ENCODE data around the gene IRF2BPL.
A peak's percentile ranks its signal among the peaks of the same experiment; 100 is the strongest.

The IRF2BPL gene

DNA sequence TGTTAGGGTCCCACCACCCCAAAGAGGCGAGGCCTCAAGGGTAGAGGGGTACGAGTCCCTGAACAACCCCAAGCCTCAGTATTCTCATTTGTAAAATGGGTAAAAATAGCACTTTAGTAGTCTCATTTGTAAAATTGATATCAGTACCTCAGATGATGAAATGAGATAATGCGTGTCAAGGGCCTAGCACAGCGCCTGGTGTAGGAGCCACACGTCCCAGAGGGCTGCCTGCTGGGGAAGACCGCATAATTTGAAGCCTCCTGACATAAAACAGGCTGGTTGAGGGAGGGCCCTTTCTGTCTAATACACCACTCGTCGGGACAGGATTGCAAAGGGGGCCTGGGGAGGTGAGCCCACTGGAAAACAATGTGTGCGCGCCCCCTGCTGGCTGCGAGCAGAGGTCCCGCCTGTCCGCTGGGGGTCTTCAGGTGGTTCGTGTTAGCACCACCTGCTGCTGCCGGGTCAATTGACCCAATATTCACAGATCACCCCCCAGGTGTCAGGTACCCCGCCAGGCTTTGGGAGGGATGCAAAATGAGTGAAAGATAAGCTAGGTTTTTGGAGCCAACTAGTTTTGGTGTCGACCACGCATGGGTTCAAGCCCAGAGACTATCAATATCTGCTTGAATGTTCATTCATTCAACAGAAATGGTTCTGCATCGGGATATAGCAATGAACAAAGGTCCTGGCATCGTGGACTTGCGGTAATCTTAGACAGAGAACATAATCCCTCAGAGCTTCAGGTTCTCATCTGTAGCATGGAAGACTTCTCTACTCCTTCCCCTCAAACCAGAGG is 24.7 kb upstream of the IRF2BPL start:
- DNase-seq, result no peak

DNA sequence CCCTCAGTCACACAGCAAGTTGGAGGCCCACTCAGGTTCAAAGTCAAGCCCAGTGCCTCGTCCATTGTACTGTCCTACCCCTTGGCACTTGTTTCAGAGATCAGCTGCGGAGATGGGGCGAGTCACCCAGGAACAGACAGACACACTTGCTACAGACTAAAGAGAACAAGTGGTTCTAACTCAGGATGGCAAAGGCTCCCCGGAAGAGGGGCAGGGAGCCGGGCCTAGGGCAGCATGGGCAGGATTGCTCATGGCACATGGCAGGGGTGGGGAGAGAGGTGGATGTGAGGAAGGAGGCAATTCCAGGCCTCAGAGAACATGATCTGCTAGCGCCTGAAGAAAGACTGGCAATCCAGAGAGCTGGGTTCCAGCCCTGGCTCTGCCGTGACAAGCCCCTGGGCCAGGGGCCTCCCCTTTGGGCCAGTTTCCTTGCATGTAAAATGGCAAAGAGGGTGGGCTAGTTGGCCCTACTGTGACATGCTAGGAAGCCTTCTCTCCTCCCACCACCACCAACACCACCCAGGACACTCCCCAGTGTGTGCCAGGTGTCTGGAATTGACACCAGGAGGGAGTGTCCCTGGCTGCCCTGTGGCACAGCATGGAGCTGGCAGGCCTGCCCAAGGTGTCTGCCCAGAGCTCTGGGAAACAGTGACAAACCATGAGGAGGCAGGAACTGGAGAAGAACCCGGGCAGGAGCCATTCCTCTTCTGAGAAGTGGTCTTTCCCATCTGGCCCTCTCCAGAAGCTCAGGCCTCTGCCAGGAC is 24.0 kb upstream of the IRF2BPL start:
- DNase-seq, result no peak

DNA sequence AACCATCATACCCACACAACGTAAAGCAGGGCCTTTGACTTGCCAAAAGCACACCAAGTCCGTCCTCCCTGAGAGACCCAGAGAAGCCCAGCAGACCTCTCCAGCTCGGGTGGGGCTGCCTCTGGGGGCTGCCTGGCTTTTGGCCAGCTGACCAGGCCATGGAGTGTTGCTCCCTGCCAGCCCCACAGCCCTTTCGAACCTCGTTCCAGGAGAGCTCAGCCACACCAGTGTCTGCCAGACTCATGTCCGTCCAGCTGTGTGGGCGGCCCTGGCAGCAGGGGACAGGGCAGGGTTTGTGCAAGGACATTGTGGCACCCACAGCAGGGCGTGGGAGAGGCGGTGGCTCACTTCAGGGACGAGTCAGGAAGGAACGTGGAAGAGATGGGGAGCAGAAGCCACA is 22.6 kb upstream of the IRF2BPL start:
- DNase-seq, result no peak

DNA sequence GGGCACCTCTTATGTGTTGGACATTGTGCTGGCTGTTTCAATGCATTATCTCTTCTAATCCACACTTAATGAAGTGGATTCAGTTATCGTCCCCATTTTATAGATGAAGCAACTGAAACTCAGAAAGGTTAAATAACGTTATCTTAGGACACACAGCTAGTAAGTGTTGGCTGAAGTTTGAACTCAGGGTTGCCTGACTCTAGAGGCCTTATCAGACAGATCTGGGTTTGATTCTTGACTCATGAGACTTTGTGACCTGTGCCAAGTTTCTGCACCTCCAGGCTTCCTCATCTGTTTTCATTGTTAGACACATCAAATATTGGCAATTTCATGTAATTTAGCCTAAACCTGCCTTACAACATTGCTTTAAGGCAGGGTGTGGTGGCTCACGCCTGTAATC is 18.2 kb upstream of the IRF2BPL start:
- DNase-seq, result no peak

DNA sequence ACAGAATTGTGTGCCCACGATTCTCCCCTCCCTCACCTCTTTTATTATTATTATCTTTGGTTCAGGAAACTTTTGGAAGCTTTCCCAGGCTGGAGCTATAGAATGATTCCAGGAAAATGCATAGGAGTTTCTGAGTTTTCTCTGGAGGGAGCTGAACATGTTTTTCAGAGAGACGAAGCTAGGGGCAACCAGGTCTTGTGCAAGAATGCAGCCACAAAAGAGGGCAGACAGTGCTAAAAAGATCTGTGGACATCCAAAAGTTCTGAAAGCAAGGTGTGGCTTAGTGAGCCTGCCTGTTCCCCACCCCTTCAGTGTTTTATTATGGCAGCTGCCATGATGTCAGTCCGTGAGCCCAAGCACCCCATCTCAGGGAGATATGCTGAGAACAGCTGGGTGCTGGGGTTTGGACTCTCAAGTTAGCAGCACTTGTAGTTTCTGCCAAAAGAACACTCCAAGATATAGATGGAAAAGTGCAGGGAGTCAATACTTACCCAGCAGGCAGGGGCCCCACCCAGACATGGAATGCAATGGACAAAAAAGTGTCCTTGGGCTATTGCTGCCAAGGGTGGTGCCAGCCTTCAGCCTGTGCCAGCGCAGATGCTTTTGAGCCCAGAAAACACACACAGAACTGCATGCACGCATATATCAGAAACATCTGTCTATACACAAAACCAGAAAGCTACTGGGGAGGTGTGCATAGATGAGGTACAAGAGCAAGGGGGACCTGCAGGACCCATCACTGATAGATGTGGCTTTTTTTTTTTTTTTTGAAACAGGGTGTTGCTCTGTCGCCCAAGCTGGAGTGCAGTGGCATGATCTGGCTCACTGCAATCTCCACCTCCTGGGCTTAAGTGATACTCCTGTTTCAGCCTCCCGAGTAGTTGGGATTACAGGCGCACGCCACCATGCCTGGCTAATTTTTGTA is 17.0 kb upstream of the IRF2BPL start:
- no peak for DNase-seq

DNA sequence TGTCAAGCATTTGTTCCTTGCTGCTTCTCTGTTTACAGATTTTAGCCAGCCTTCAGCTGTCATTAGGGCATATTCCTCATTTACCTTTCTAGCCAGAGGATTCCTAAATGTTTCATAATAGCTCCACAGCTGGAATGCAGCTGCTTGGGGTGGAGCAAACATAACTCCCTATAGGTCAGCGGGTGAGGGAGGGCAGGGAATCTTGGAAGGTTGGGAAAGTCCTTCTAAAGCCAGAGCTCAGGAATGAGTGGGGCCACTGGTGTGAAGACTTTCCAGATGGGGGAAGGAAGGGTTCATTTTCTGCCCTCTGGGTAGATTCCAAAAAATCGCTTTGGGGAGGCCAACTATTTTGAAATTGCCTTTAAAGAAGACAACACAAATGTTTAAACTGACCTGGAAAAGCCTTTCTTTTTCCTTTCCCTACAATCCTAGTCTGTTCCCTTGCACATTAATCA is 16.3 kb upstream of the IRF2BPL start:
- peak; percentile 47 for DNase-seq

DNA sequence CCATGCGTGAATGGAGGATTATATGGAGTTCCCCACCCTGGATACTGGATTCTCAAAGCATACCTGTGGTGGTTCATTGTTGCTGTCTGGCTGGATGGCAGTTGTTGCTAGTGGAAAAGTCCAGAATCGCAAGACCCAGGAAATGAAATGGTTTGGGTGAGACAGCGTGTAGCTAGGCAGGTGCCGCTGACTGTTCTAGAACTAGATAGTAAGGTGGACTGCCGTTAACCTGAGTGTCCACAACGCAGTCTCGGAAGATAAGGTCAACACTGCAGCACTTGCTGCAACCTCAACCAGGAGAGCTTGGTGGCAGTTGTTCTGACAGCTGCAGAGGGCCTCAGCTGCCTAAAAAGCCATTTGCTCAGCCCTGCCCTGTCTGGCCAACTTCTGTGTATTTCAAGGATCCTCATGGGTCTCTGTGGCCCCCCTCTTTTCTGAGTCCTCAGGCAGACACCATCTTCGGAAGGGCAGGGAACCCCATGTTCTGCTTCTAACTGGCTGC is 15.5 kb upstream of the IRF2BPL start:
- DNase-seq, result no peak

DNA sequence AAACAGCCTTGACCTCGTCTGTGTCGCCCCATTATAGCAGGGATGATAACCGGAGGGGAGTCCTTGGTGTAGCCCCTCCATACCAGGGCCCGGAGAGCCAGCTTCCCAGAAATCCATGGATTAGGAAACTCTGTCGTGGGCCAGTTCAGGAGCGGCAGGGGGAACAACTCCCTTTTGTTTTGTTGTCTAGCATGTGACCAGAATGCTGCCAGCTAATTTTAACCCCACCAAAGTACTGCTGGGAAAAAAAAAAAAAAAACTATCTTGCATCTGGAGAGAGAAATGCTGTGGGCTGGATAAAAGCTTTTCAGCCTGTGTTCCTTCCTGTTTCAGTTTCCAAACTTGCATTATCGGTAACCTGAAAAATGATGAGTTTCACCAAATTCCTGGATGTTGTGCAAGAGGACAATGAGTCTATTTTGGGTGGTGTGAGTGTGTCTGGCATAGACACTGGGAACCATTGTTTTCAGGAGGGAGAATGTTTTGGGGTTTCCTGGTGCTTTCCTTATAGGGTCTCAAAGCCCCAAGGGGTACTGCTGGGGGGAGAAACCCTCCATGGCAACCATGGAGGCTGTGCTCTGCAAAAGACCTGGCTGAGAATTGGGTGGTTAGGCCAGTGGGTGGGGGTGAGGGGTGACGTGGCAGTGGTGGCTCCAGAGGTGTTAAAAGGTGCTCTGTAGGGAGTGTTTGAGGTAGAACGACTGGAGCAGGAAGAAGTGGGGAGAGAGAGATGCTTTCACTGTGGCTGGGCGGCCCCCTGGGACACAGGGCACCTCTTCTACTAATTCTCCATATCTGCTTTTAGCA is 14.9 kb upstream of the IRF2BPL start:
- peak; percentile 52 for DNase-seq

DNA sequence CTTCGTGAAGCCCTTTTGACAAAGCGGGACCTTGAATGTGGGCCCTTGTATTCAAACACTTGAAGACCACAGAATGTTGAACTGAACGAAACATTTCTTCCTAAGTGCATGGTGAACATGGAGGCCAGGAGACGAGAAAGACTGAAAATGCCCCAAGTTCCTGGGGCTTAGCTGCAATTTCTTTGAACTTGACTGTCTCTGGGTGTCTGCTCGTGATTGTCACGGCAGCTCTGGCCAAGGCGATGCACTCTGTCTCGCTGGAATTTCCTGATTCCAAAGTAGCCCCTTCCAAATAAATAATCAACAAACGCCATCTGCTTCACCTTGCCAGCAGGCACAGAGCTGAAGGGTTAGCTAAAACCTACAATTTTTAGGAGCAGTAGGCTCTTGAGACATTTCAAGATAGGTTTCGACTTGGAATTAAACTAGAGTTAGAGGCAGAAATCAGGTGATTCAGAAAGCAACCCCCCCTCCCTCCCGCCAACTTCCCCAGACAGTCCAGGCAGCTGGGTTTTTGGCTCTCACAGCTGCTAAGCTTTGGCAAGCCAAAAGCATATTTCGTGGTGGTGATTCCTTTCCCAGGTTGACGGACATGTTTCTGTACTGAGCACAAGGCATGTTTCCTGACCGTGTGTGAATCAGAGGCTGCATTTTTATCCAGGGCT is 13.5 kb upstream of the IRF2BPL start:
- DNase-seq, result peak; percentile 65

DNA sequence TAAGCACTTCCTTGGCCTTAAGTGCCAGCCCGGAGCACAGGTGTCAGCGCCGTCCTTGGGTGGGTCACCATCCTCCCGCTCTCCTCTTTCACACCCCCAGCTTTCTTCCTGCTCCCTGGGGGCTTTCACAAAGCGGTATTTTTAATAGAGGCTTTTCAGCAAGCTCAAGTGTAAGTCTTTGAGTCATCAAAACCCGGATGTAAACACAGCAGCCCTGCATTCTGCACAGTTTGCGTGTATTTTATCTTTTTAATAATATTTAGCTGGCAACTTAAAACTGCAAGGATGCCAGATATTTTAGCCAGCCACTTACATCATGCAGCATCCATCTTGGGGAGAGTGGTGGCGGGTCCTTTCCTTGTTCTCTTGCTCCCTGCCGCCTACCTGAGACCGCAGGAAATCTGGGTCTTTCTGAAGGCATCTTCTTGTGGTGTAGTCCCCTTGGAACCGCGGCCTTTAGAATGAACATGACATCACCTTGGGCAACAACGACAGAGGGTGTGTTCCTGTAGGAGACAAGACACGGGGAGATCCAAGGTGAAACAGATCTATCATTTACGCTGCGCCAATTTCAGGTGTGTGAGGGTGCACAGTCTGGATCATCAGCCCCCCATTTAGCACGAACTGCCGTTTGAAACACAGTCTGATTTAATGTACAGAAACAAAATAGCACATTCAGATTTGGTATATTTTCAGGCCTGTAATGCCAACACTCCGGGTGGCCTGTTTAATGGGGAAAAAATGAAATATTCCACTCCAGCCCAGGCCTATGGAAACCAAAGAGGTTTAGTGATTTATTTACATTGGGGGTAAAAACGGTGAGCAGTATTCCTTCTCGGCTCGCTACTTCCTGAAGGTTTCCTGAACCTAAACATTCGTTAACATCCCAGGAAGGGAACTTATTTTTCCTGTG is 12.5 kb upstream of the IRF2BPL start:
- peak; percentile 83 for DNase-seq

DNA sequence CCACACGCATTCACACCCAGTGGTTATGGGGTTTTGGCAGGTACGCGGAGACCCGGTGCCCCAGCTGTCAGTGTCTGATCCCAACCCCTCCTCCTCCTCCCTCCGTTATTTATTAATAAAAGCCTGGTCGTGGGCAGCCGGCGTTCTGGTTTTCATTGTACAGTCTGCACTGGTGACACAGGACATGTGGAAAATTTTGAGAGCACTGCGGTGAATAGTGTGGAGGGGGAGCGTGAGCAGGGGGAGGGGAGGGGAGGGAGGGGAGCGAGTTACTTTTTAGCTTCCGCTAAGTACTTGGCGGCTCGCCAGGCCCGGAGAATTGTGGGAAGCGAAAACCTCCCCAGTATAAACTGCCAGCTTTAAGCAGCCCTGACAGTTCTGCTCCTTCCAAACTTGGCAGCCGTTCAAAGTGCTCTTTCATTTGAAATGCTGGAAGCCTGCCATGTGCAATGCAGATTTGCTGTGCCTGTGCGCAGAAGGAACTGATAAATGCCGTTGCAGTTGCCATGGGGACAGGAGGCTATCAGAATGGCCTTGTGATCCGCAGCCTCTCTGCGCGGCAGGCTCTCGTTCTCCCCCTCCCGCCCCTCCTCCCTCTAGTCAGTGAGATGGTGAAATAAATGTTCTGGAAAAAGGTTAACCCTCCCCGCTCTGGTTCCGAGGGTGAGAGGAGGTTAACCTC is 11.7 kb upstream of the IRF2BPL start:
- DNase-seq, result peak; percentile 99

DNA sequence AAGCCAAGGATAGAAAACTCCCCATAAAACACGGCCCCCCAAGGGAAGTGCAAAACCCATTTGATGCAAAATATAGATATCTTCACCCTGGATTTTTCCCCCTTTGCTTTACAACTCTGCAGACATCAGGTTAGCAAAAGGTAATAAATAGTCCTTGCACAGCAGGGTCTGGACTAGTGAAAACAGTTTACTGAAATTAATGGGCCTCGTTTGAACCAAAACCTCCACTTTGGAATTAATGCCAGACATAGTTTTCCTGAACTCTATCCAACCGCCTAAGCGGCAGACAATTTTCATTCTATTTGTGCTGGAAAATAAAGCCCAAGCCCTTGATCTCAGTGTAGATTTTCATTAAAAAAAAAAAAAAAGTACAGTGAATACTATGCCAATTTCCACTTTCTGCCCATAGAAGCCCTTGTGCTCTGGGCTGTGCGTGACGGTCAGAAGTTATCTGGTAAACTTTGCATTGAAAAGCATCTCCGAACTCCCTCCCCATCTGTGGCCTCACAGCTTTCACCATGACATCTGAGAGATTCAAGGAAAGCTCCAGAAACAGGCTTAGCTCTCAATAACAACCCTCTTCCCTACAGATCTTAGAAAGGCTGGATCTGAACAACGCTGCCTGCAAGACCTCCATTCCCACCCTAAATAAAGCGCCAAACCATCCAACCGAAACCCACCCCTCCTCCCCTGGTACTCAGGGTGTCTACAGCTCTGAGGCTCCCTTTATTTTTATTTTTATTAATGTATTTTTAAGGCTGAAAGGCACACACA is 11.0 kb upstream of the IRF2BPL start:
- no peak for DNase-seq

DNA sequence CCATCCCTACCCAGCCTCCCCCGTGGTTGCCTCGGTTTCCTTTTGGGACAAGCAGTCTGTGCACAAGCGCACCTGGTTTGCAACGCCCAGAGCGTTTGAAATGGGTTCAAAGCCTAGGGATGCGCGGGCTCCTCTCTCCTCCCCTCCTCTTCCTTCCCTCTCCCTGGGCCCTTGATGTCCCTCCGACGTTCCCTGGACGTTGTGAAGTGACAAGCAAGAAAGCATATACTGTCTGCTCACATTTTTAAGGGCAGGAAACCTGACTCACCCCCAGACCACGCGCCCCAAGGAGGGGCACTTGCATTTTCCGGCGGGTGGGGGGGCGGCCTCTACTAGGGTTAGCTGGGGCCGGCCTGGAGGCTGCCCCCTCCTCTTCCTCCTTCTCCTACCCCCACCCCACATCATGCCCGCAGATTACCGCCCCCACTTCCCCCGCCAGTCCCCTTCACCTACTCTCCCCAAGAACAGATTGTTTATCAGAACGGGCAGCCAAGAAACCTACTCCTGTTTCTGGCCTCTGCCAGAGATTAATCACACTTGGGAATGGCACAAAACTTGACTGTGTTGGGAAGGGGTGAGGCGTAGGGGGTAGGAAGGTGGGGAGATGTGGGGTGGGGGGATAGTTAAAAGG is 9.5 kb upstream of the IRF2BPL start:
- DNase-seq, result no peak

DNA sequence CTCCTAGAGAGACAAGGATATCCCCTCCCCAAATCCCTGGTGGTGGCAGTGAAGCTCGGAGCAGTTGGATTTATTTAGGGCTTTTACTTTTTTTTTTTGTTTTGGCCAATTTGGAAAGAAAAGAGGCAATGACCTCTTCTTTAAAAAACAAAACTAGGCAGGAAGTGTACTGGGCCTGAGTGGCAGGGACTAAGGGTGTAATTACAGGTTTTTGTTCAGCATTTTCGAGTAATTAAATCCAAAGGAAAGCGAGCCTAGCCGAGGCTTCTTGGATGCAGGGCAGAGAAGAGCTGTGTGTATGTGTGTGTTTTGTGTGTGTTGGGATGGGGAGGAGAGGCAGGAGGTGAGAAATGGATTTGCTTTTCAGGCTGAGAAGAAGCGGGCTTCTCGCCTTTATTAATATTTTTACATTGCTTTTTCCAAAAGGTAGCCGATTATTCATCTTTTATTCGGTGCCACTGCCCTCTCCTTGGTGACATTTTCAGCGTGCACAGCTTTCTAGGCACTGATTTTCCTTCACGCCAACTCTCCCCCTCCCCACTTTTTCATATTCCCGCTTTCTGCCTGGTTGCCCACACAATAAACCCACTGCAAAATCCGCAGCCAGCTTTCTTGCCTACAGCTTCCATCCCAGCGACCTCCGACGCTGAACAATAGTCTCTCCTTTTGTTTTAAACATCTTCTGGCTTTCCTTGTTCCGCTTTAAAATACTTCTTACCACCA is 8.9 kb upstream of the IRF2BPL start:
- no peak for DNase-seq

DNA sequence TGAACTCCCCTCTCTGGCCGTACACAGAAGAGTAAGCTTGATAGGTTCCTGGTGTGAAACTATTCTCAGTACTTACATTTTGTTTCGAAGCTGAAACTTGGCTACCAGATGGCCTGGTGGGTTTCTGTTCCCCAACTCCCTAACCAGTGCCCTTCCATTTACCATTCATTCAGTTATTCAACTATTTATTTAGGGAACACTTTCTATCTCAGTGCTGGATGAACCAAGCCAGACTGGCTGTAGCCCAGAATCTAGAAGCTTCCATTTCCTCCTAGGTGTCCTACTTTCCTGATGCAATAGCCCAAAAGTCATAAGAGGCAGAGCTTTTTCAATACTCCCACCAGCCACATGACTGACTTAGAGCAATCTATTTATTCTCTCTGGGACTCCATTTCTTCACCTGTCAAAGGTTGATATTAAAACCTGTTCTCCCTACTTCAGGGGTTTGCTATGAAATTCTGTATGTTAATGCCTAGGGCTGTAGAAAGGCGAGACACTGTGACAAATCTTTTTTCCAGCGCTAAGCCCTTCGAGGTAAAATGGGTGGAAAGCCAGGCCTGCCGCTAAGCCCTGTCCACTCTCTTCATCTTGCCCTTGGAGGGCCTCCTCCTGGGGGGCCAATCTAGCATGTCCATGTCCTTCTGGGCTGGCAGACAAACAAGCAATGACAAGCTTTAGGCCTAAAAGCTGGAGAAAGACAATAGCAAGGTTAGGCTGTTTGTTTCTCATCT is 8.1 kb upstream of the IRF2BPL start:
- DNase-seq, result no peak

DNA sequence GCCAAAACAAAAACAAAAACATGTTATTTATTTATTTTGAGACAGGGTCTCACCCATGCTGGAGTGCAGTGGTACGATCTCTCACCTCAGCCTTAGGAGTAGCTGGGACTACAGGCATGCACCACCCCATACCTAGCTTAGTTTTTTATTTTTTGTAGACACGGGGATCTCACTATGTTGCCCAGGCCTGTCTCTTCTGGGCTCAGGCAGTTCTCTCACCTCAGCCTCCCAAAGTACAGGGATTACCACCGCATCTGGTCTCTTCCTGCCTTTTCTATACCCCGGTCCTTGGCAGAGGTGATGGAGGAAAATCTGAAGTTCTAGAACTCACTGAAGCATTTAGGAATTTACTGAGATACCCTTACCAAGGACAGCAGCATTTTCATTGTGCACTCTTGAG is 6.8 kb upstream of the IRF2BPL start:
- no peak for DNase-seq

Data from NCI-H226 (cell line).